ENCODE measurements around the gene LPCAT4. TPM values are rescaled to one million over a fixed set of nuclear protein-coding genes. Genes with fewer than 3 reads are reported as not detected.

LPCAT4 gene
- total and polyA plus RNA-seq, 9 of the 15 experiments (the other 6 are each of a cell fraction or from before 2014, with no cell fraction given): 7.3 to 34.3 (median 14.4) TPM

GRCh38 chr15:34367101-34368081 is at the start of gene LPCAT4 (continued):
- TF ChIP-seq PRDM10 (IDR thresholded peaks at IDR 0.05; ENCODE audit: partially characterized antibody) (no peak), CREB5 (CRISPR knock-in tag; IDR thresholded peaks at IDR 0.05) (no peak), STAT5B (CRISPR knock-in tag; IDR thresholded peaks at IDR 0.05) (no peak), ZBTB11 (CRISPR knock-in tag; IDR thresholded peaks at IDR 0.05) (peak in 1 of 3 experiments; percentile 46; a peak in 1 of 6 replicates), ARID2 (IDR thresholded peaks at IDR 0.05) (0 out of 2 replicates have a peak, but pooled peaks have one; percentile 33), SFPQ (IDR thresholded peaks at IDR 0.05; ENCODE audit: low read depth, low read length) (no peak), MITF (IDR thresholded peaks at IDR 0.05) (no peak), STAT6 (CRISPR knock-in tag; IDR thresholded peaks at IDR 0.05) (0 out of 2 replicates have a peak, but pooled peaks have one; percentile 12)

Data from K562 (cell line).